HG03175 (cell line): ENCODE results near the gene NADSYN1.

ENCODE experiments used
- ATAC-seq: cut with Tn5 transposase; IDR thresholded peaks from one replicate; pipeline ENCODE4 v1.9.1; 2021; ENCODE audit warnings: mild to moderate bottlenecking, moderate library complexity; ENCODE audit not compliant: unreplicated experiment

NADSYN1 gene

DNA sequence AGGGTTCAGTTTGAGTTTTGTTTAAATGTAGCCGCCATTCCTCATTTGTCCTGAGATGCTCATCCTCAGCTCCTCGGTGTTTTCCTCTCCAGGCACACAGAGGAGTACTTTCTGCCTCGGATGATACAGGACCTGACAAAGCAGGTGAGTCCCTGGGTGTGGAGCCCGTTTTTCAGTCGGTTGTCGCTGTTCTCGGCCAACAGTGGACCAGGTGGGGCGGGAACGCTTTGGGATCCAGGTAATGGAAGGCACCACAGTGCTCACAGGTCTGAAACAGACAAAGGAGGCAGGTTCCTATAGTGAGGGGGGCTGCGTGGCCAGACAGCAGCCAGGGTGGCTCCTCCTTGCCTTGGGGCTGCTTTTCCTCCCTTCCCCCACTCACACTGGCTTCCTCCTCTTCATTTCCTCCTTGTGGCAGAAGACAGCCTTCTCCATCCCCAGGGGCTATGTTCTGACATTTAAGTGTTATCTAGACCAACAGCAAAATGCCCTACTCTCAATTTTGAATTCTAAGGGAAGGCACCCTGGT is 19.4 kb downstream of the NADSYN1 start:
- ATAC-seq: no peak

DNA sequence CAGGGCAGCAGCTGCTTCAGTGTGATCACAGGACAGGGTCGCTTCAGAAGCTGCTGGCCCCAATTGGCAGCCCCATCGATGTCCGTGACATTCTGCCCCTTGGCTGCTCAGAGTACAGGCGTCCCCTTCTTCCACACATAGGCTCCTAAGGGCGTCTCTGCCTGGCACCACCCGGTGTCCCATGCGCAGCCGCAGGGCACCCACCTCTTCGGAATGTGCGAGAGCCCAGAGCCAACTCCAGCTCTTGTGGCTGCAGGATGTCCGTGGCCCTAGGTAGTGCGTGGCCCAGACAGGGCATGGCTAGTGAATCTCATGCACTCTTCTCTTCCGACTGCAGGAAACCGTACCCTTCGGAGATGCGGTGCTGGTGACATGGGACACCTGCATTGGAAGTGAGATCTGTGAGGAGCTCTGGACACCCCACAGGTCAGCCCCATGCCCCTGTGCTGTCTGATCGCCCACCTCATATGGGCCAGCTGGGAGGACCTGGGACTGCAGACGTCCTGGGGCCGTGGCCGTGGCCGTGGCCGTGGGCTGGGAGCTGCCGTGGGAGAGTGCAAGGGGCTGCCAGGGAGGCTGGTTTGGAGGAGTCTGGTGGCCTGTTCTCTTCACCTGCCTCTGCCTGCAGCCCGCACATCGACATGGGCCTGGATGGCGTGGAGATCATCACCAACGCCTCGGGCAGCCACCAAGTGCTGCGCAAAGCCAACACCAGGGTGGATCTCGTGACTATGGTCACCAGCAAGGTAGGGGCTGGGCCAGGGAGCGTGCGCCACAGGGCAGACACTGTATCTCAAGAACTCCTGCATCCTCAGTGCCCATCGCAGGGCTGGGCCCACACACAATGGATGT is 20.2 kb downstream of the NADSYN1 start:
- ATAC-seq: no peak

GRCh38 chr11:71473793-71474080 is 20.7 kb downstream of the NADSYN1 start:
- no peak for ATAC-seq

DNA sequence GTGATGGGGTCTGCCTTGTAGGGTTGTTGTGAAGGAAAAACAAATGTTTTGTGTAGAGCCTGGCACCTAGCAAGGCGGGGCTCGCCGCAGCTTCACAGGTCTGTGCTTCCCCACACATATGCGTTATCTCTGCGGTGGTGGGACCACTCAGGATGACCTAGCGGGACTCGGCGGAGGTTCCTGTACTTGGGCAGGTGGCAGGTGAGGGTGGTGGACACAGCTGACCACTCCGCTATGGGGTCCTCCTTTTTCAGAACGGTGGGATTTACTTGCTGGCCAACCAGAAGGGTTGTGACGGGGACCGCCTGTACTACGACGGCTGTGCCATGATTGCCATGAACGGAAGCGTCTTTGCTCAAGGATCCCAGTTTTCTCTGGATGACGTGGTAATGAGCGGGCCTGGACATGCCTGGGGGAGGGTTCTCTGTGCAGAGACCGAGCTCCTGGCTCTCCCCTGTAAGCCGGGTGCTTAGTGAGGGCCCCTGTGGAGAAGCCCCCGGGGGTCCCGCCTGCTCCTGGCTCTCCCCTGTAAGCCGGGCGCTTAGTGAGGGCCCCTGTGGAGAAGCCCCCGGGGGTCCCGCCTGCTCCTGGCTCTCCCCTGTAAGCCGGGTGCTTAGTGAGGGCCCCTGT is 21.3 kb downstream of the NADSYN1 start:
- ATAC-seq: no peak

DNA sequence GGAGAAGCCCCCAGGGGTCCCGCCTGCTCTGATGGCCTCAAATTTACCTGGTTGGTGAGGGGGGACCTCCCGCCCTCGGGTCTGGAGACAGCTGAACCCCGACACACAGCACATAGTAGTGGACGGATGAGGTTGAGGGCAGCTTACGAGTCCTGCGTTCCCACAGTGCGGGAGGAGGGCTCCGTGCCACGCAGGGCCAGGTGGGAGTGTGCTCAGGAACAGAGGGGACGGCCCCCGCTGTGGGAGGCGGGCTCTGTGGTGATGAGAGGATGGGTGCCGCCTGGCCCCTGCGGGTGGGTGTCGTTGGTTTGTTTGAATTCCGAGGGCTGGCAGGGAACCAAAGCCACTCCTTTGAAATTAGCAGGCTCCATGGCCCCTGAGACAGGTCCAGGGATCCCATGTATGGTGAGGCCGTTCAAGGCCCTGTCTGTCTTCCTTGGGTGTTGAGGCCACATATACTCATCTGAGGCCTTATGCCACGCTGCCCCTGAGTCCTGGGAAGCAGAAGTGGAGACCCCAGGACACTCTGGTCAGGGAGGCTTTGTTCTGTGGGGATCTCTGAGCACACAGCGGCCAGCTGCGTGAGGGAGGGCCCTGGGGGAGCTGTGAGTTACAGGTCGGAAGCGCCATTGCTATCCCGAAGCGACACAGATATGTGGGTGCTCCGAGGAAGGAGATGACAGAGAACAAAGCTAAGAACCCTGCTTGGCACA is 21.9 kb downstream of the NADSYN1 start:
- no peak for ATAC-seq

DNA sequence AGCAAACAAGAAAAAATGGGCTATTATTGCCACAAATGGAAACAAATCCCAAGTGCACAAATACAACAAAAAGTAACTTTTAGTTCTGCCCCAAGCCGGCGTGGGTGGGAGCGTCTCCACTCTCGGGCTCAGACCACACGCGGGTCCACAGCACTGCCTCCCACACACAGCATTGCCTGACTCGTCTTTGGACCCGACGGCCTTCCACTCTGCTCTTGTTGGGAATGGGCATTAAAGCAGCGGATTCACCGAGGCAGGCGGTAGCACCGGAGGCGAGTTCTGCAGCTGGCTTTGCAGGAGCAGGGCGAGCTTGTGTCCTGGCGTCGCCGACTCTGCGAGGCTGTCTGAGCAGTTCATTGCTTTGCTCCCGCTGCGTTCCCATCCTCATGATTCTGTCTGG is 23.0 kb downstream of the NADSYN1 start:
- no peak for ATAC-seq

DNA sequence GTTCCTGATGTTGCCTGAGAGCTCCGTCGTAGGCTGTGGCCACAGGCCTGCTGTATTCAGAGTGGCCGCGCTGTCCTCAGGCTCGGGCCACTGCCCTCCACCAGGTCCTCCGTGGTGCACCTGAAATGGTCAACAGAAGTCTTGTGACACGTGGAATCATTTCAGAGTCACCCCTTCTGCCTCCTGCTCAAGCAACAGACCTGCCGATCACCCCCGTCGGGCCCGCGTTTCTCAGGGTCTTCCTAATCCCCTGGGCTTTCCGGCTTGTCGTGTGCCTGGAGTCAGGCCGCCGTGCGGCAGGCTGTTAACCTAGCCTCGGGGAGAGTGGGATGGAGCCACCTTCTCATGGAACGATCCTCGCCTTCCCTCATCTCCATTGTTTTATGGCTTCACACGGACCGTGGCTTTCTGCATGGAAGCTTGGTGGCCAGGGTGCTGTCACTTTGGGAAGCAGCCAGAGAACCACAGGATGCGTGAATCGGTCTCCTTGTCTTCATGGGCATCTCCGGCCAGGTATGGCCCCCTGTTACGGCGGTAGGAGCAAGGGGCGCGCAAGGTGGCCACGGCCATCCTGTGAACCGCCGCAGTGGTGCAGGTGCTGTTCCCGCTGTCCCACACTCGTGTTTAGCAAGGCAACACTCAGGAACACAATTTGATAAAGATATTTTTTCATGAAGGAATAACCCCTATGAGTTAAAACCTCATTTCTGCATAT is 24.1 kb downstream of the NADSYN1 start:
- no peak for ATAC-seq

GRCh38 chr11:71477641-71478527 is 24.9 kb downstream of the NADSYN1 start:
- ATAC-seq: no peak

DNA sequence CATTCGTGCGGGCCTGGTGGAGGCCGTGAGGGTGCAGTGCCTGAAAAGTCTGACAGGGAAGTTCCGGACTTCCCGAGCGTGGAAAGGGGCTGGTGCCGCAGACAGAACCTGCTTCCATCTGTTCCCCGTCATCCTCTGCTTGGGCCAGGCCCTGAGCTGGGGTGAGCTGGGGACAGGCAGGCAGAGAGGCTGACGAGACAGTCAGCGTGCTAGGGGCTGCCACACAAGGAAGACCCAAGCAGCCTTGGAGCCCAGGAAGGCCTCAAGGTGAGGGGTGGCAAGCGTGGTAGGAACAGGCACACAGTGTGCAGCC is 25.5 kb downstream of the NADSYN1 start:
- ATAC-seq: no peak

DNA sequence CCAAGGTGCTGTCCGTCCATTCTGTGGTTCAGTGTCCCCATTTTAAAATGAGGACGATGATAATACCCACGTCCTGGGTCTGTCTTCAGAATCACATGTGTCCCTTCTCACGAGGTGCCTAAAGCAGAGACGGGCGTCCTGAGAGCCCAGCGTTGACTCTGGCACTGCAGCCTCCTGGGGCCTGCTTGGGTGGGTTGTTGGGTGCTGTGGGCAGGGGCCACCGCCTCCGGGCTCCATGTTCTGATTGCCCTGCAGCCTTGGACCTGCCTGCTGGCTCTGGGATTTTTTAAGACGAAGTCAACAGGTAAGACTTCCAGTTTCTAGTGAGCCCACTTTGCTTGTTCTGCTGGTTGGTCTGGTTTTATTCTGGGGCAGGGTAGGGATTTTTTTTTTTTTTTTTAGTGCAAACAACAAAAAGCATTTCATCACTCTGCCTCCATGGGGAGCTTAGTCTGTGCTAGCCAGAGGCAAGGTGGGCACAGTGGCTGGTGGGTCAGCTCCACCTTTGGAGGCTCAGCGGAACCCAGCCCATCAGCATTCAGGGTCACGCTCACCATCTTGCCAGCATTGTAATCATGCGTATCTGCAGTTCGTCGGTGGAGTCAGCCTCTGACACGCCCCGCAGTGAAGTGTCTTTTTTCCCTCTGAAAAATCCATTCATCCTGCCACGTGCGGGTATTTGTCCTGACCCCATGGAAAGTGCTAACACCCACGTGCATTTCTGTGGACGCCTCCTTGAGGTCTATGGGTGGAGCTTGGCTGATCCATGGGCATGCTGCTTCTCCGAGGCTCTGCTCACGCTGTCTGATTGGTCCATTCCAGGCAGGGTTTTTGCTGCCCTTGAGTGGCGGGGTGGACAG is 28.3 kb downstream of the NADSYN1 start:
- ATAC-seq: no peak

DNA sequence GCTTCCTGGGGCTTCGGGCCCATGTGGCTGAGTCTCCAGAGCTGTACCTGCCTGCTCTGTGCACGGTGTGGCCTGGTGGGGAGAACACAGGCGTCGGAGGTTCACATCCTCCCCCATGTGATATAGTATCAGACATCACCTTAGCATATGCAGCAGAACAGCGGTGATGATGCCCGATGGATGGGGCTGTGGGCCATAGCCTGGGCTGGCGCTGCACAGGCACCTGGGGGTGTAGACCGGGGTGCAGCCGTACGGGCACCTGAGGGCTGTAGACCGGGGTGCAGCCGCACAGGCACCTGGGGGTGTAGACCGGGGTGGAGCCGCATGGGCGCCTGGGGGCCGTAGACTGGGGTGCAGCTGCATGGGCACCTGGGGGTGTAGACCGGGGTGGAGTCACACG is 29.2 kb downstream of the NADSYN1 start:
- ATAC-seq: no peak

DNA sequence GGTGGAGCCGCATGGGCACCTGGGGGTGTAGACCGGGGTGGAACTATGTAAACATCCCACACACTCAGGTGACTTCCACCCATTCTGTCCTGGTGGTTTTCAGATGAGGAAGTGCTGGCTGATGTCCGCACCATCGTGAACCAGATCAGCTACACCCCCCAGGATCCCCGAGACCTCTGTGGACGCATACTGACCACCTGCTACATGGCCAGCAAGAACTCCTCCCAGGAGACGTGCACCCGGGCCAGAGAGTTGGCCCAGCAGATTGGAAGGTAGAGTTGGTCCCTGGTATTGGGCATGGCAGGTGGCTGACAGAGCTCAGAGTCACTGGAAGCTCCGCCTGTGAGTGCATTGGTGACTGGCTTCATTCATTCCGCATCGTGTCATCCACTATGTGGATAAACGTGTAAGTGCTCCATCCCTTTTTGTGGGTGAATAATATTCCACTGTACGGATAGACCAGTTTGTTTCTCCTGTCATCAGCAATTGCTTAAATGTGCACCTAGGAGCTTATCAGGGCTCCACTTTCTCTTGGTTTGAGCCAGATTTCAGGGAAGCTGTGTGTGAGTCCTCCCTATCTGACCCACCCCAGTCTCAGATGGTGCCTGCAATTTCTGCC is 29.9 kb downstream of the NADSYN1 start:
- no peak for ATAC-seq

- ATAC-seq: no peak
Measured at GRCh38 chr11:71483692-71484091, 30.7 kb downstream of the NADSYN1 start.

- no peak for ATAC-seq
Measured at GRCh38 chr11:71484248-71485062, 31.5 kb downstream of the NADSYN1 start.

DNA sequence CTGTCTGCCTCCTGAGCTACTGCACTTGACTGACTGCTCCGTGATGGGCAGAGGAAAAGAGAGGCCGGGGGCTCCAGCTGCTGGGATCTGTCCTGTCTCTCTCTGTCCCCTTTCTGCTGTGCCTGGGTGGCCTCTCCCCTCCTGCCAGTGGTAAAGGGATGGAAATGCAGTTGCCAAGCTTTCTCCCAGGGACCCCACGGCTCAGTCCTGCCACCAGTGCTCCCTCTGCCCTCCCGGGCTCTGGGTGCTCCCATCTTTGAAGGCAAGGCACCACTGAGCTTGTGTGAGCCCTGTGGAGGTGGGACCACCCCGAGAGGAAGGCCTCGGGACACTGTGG is 32.0 kb downstream of the NADSYN1 start:
- no peak for ATAC-seq

DNA sequence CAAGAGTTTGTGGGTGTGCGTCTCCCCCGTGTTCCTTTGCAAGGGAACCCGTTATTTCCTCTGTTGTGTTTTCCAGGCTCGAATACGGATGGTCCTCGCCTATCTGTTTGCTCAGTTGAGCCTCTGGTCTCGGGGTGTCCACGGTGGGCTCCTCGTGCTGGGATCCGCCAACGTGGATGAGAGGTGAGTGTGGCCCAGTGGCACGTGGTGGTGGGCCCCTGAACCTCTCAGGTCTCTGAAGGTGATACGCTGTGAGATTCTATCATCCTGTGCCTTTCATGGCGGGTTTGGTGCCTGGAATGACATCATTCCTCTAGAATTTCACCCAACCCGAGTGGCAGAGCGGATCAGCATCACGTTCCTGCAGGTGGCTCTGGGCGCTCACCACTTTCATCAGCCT is 32.5 kb downstream of the NADSYN1 start:
- ATAC-seq: no peak

DNA sequence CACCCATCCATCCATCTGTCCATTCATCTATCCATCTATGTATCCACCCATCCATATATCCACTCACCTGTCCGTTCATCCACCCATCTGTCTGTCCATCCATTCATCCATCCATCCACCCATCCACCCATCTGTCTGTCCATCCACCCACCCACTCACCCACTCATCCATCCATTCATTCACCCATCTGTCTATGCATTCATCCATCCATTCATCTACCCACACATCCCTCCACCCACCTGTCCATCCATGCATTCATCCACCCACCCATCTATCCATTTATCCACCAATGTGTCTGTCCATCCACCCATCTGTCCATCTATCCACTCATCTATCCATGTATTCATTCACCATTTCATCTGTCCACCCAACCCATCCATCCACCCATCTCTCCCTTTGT is 33.3 kb downstream of the NADSYN1 start:
- no peak for ATAC-seq

GRCh38 chr11:71488681-71489270 is 35.8 kb downstream of the NADSYN1 start:
- no peak for ATAC-seq
